Measurements from ENCODE around the gene ZNF331. TPM values are rescaled to one million over a fixed set of nuclear protein-coding genes. Genes with fewer than 3 reads are reported as not detected.

ZNF331 gene
- 10 to 100 TPM; 28.4 to 65.4 (median 30.8) TPM for total RNA-seq

GRCh38 chr19:53537521-53538377, at the start of gene ZNF331:
Gene ZNF331 (plus strand): TSS chr19:53538145. CDS start chr19:53569377, 31,232 bp downstream.
- TF ChIP-seq, protein P1, sequence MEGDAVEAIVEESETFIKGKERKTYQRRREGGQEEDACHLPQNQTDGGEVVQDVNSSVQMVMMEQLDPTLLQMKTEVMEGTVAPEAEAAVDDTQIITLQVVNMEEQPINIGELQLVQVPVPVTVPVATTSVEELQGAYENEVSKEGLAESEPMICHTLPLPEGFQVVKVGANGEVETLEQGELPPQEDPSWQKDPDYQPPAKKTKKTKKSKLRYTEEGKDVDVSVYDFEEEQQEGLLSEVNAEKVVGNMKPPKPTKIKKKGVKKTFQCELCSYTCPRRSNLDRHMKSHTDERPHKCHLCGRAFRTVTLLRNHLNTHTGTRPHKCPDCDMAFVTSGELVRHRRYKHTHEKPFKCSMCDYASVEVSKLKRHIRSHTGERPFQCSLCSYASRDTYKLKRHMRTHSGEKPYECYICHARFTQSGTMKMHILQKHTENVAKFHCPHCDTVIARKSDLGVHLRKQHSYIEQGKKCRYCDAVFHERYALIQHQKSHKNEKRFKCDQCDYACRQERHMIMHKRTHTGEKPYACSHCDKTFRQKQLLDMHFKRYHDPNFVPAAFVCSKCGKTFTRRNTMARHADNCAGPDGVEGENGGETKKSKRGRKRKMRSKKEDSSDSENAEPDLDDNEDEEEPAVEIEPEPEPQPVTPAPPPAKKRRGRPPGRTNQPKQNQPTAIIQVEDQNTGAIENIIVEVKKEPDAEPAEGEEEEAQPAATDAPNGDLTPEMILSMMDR (IDR thresholded peaks at IDR 0.05; ENCODE audit: low read depth): no peak

DNA sequence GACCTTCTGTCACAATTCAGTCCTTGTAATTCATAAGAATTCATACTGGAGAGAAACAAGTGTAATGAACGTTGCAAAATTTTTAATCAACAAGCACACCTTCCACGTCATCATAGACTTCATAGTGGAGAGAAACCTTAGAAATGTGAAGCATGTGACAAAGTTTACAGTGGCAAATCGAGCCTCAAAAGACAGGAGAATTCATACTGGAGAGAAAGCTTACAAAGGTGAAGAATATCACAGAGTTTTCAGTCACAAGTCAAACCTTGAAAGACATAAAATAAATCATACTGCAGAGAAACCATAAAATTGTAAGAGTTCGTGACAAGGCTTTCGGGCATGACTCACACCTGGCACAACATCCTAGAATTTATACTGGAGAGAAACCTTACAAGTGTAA, 45.8 kb upstream of the ZNF331 start:
- TF ChIP-seq, protein P1 (IDR thresholded peaks at IDR 0.05; ENCODE audit: low read depth): no peak

GRCh38 chr19:53504885-53505284, 33.1 kb upstream of the ZNF331 start:
- TF ChIP-seq, protein P1 (IDR thresholded peaks at IDR 0.05; ENCODE audit: low read depth): no peak

- TF ChIP-seq, protein P1 (IDR thresholded peaks at IDR 0.05; ENCODE audit: low read depth): no peak
Measured at GRCh38 chr19:53506728-53507127, 31.2 kb upstream of the ZNF331 start.

DNA sequence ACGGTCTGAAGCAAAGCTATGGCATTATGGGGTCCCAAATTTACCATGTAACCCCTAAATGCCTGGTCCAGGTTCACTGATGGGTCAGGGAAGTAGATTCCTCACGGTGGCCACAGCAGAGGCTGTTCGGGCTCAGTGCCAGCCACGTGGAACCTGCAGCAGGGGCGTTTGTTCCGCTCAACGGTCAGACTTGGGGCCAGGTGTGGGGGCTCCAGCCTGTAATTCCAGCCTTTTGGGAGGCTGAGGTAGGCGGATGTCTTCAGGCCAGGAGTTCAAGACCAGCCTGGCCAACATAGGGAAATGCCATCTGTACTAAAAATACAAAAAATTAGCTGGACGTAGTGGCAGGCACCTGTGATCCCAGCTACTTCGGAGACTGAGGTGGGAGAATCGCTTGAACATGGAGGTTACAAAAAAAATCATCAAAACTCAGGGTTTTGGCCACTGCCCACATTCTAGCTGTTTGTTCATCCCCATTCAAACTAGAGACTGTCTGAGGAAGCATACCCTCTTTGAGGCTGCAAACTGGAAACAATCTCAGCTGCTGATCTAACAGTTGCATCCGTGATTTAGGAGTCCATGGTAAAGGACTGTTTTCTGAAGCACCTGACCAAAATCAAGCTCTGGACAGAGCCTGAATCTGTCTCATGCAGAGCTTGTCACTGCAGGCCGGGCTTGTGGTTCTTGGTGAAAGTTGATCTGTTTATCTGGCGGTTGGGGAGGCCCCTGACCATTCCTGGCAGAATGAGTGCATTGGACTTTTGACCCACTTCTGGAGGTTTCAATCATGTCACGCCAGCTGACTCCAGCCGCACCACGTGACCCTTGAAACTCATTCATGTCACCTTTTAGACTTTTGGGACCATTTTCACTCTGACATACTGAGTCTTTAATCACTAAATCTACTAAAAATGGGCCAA, 30.2 kb upstream of the ZNF331 start:
- TF ChIP-seq, protein P1 (IDR thresholded peaks at IDR 0.05; ENCODE audit: low read depth): no peak

DNA sequence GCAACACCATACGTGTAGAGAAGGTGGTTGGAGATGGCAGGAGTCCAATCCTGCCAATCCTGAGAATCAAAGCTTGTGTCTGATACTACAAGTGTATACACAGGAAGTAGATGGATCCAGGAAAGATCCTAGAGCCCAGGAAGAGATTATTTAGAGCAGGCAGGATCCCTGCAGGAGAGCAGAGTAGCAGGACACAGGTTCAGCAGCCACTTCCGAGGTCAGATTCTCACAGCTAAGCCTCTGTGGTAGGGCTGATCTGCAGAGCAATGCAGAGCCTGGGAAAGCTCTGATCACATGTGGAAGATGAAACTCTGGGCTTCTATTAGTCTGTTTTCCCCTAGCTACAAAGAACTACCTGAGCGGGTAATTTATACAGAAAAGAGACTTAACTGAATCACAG, 28.5 kb upstream of the ZNF331 start:
- TF ChIP-seq, protein P1 (IDR thresholded peaks at IDR 0.05; ENCODE audit: low read depth): no peak

- TF ChIP-seq, protein P1 (IDR thresholded peaks at IDR 0.05; ENCODE audit: low read depth): no peak
Measured at GRCh38 chr19:53509845-53510244, 28.1 kb upstream of the ZNF331 start.
